AG10803 (cell line): ENCODE data around the gene SNAPC2.
A peak's percentile ranks its signal among the peaks of the same experiment; 100 is the strongest.
"Not testable (repeated sequence)": the region's sequence is repeated elsewhere in the genome, so short reads cannot be mapped to it uniquely, and the experiment has no call there.

Experiments used
- DNase-seq: peaks from one replicate; pipeline ENCODE4 v3.0.0; 2010; ENCODE audit warnings: low read depth
- H3K4me3 ChIP-seq: 2 replicates; pipeline ENCODE4 v1.5.1; 2011; ENCODE audit warnings: mild to moderate bottlenecking, low read length, control low read depth
- TF ChIP-seq, protein P1 (sequence below): conservative IDR thresholded peaks from 2 replicates; pipeline ENCODE4 v1.5.1; 2011; ENCODE audit warnings: mild to moderate bottlenecking, low read length, control low read depth, inconsistent platforms

SNAPC2 gene

GRCh38 chr19:7883796-7884570, 36.2 kb upstream of the SNAPC2 start:
- TF ChIP-seq, protein P1, sequence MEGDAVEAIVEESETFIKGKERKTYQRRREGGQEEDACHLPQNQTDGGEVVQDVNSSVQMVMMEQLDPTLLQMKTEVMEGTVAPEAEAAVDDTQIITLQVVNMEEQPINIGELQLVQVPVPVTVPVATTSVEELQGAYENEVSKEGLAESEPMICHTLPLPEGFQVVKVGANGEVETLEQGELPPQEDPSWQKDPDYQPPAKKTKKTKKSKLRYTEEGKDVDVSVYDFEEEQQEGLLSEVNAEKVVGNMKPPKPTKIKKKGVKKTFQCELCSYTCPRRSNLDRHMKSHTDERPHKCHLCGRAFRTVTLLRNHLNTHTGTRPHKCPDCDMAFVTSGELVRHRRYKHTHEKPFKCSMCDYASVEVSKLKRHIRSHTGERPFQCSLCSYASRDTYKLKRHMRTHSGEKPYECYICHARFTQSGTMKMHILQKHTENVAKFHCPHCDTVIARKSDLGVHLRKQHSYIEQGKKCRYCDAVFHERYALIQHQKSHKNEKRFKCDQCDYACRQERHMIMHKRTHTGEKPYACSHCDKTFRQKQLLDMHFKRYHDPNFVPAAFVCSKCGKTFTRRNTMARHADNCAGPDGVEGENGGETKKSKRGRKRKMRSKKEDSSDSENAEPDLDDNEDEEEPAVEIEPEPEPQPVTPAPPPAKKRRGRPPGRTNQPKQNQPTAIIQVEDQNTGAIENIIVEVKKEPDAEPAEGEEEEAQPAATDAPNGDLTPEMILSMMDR: no peak
- no peak overlapping the region for H3K4me3 ChIP-seq
- peak; percentile 79 for DNase-seq

DNA sequence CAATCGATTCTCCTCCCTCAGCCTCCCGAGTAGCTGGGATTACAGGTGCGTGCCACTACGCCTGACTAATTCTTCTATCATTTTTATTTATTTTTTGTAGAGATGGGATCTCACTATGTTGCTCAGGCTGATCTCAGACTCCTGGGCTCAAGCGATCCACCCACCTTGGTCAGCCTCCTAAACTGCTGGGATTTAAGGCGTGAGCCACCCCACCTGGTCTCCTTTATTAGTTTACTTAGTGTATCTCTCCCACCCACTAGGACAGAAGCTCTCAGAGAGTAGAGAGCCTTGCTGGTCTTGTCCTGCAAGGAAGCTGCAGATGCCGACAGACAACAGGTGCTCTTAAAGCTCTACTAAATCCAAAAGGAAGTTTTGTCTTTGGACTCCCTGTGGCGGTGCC, 34.3 kb upstream of the SNAPC2 start:
- TF ChIP-seq, protein P1: no peak
- H3K4me3 ChIP-seq: no peak overlapping the region
- DNase-seq: no peak

DNA sequence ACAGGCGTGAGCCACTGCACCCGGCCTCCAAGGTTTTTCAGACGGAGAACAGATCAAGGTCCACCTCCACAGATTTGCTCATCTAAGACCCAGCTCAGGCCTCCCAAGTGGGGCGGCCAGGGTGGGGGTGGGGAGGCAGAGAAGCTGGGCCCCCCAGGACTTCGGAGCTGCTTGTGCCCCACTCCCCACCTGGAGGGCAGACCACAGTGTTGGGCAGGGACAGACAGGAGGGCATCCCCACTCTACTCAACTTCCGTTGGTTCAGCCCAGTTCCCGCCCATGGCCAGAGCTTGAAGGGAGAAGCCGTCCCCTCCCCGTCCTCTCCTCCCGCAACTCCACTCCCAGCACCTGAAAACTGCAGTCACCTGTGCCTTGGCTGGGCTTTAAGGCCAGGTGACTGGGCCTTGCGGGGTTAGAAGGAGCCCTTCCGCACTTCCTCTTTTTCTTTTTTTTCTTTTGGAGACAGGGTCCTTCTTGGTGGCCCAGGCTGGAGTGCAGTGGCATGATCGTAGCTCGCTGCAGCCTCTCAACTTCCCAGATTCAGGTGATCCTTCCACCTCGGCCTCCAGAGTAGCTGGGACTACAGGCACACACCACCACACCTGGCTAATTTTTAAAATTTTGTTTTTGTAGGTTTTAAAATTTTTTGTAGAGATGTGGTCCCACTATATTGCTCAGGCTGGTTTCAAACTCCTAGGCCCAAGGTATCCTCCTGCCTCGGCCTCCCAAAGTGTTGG, 32.6 kb upstream of the SNAPC2 start:
- no peak overlapping the region for H3K4me3 ChIP-seq
- TF ChIP-seq, protein P1: no peak
- no peak for DNase-seq

GRCh38 chr19:7888145-7888825, 31.9 kb upstream of the SNAPC2 start, which contains the start of gene LRRC8E:
Gene LRRC8E (plus strand): TSS chr19:7888510. CDS start chr19:7895604, 7,094 bp downstream.
- DNase-seq: peak; percentile 54
- H3K4me3 ChIP-seq: peak within 1 kb of the TSS; percentile 73
- TF ChIP-seq, protein P1: no peak

DNA sequence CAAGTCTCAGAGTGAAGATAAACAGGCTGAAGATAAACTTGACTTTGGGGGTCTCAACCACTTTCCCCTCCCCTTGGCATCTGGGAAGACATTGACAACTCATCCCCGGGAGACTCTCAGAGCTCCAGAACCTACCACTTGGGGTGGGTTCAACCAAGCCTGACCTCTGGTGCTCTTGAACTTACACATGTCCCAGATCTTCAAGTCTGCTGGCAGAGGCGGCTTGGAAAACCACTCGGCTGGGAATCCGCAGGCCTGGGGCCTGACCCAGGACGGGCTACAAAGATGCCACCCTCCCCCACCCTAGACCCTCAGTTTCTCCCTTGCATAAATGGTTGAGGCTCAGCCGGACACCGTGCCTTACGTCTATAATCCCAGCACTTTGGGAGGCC, 31.3 kb upstream of the SNAPC2 start:
- DNase-seq: no peak
- TF ChIP-seq, protein P1: no peak
- H3K4me3 ChIP-seq: peak overlapping the region; percentile 73

DNA sequence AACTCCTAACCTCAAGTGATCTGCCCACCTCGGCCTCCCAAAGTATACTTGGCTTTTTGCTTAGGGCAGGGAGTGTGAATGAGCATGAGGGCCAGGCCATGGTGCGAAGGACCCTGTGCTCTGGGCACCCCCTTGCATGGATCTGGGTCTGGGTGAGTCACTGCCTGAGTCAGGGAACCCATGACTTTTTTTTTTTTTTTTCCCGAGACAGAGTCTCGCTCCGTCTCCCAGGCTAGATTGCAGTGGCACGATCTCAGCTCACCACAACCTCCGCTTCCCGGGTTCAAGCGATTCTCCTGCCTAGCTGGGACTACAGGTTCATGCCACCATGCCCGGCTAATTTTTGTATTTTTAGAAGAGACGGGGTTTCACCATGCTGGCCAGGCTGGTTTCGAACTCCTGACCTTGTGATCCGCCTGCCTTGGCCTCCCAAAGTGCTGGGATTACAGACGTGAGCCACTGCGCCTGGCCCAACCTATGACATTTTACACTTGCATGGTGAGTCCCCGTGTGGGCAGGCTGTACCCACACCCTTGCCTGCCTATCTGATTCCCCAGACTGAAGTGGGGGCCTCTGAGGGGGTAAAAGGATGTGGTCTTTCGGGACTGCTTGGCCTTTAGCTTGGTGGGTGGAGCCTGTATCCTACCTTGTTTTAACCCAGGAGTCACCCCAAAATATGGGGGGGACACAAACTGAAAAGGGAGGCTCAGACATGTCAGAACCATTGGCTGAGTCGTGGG, 26.6 kb upstream of the SNAPC2 start:
- DNase-seq, H3K4me3 ChIP-seq: not testable (repeated sequence)
